ENCODE results near the gene NCOA7.
"Not testable (repeated sequence)": the region's sequence is repeated elsewhere in the genome, so short reads cannot be mapped to it uniquely, and the experiment has no call there.

NCOA7 gene

GRCh38 chr6:125871365-125871764 is 80.6 kb downstream of the NCOA7 start:
- no peak for DNase-seq (ENCODE audit: low read depth)

DNA sequence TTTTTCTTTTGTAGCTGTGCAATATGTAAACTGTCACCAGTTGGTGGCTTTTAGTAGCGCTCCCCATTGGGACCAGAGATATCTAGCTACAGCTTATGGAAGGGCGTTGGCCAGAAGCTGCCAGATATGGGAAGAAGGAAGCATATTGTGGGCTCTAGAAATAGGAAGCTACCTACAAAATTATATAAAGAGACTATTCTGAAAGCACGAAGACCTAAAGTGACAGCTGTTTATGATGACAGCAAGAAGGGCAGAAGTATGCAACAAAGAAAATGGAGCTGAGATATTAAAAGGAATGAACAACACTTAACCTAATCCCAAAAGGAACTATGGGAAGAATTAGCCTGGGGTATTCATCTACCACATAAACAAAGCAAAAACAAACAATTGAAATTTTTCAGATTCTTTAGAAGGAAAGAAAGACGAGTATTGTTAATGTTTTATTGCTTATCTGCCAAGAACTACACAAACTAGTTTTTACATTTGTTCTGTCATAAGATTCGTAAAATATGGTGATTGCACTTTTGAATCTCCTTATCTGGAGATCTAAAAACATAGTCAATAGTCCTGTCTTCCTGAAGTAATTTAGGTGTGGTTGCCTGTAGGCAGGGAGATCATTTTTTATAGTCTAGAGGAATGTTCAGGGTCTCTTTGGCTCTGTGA is 81.6 kb downstream of the NCOA7 start:
- no peak for DNase-seq (ENCODE audit: low read depth)

GRCh38 chr6:125882243-125882642 is 91.5 kb downstream of the NCOA7 start:
- no peak for DNase-seq (ENCODE audit: low read depth)

DNA sequence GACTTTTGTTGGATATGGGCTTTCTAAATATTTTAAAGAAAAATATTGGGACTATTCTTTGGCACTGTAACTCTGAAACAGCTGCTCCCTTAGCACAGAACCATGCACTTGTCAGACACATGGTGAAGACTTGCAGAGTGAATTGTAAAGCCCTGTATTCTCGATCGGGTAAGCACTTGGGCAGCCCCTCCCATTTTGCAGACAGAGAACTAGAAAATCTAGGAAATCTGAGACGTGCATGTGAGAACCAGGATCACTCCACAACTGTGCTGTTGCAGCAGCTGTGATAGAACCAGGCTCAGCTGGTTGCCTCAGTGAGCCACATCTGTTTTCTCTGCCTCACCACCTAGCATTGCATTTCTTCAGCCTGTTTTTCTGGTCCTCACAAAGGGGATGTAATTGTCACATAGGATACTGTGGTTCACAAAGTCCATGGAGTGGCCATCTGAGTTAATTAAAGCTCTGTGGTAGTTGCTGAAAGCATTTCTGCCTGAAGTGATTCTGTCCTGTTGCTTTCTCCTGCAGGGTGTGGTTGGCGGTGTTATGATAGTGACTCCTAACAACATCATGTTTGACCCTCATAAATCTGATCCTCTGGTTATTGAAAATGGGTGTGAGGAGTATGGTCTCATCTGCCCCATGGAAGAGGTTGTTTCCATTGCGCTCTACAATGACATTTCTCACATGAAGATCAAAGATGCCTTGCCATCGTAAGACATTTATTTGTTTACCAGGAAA is 94.0 kb downstream of the NCOA7 start:
- no peak for DNase-seq (ENCODE audit: low read depth)

DNA sequence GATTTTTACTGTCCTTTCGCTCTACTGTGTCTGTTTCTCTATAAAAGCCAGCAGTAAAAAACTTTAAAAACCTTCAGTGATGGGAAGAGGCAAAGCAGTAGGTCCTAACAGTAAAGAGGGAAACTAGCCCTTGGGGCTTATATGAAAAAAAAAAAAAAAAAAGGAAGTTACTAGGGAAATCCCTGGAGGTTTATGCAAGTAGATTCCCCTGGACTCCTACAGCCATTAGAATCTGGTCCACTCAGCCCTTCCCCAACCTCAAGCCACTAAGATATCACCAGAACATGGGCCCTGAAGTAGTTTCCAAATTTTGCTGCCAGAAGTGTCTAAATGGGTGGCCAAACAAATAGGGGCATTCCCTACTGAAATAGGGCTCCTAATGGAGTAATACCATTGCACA is 95.3 kb downstream of the NCOA7 start:
- DNase-seq (ENCODE audit: low read depth) = no peak

DNA sequence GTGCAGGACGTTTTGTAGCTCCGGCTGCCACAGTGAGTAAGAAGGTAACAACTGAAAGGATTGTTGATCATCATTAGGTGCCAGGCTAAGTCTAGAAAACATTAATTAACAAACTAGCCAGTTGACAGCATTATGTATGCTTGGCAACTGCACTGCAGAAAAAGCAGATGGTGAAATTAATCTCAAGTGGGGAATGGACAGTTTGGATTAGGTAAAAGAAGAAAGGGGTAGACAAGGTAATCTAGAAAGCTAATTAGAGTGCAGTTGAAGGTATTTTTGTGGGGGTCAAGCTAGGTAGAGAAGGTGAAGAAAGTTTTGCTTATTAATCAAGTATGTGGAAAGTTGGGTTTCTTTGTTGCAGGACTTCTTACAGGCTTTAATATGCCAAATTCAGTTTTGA is 96.2 kb downstream of the NCOA7 start:
- no peak for DNase-seq (ENCODE audit: low read depth)

DNA sequence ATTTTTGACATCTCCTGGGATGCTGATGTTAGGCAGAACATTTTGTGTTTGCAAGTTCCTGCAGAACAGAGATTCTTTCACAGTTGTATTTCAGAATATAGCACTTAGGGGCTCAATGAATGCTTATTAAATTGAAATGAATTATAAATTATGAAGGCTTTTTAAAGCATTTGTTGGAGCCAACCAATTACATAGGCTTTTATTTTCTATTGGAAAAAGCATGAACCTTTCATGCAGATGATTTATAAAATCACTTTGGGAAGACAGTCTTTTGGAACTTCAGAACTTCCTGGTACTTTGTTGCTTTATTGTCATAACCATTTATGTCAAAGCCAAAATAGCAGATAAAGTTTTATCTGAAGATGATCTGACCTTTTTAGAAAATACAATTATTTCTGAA is 96.6 kb downstream of the NCOA7 start:
- DNase-seq (ENCODE audit: low read depth) = no peak

DNA sequence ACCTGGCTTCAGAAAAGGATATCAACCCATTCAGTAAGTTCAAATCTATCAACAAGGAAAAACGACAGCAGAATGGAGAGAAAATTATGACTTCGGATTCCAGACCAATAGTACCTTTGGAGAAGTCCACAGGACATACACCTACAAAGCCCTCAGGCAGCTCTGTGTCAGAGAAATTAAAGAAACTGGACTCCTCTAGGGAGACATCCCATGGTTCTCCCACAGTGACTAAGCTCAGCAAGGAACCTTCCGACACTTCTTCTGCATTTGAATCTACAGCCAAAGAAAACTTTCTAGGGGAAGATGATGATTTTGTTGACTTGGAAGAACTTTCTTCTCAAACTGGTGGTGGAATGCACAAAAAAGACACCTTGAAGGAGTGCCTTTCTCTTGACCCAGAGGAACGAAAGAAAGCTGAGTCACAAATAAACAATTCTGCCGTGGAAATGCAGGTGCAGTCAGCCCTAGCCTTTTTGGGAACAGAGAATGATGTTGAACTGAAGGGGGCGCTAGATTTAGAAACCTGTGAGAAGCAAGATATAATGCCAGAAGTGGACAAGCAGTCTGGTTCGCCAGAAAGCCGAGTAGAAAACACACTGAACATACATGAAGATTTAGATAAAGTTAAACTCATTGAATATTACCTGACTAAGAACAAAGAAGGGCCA is 98.4 kb downstream of the NCOA7 start:
- DNase-seq (ENCODE audit: low read depth) = peak; percentile 22

DNA sequence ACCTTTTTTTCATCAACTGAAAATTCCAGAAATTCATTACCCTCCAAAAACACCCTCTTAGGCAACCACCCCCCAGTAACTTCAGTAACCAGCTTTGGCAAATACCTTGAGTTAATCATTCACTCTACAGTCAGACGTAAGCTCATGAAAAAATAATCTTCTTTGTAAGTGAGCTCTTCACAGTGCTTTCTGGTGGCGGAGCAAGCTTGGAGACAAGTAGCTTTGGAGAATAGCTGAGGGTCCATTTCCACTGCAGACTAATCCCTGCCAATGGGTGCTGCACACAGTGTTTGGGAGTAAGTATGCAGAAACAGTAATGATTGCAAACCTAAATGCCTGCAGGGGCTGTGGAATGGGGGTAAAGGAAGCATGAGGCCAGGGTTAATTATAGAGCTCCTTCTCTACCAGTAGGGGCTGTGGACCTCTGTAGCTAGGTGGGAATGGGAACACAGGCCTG is 109.0 kb downstream of the NCOA7 start:
- DNase-seq (ENCODE audit: low read depth) = no peak

GRCh38 chr6:125904871-125905270 is 114.1 kb downstream of the NCOA7 start:
- DNase-seq (ENCODE audit: low read depth) = no peak

DNA sequence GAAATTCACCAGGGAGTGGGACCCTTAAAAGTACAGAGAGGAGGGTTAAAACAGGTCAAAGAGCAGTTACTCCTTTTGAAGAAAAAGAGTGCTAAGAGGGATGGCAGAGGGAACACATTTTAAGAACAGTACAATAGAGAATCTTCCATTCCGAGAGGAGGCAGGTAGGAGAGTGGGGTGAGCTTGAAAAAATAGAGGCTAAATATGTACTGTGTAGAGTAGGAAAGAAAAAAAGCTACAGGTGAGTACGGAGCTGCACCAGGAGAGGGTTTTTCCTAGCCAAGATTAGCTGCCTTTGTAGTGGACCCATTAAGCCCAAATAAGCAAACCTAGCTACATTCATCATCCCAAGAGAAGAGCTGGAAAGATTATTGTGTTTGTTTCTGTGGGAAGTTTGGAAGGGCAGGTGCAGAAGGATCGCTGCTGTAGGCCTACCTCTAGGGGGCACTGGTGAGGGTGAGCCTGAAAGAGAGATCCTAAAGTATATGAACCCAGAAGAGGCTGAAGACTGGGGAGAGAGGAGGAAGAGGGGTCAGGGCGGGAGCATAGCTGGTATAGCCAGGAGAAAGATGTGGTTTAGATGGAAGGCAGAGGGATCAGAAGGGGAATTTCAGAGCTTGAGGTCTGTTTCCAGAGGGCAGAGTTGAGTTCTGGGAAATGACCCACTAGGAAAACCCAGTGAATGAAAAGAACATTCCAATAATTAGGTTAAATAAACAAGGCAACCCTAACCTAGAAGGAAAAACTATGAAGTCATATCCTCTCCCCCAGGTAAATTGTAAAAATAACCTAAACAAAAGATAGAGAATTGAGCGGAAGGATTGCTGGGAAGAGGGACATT is 115.6 kb downstream of the NCOA7 start:
- peak; percentile 39 for DNase-seq (ENCODE audit: low read depth)

DNA sequence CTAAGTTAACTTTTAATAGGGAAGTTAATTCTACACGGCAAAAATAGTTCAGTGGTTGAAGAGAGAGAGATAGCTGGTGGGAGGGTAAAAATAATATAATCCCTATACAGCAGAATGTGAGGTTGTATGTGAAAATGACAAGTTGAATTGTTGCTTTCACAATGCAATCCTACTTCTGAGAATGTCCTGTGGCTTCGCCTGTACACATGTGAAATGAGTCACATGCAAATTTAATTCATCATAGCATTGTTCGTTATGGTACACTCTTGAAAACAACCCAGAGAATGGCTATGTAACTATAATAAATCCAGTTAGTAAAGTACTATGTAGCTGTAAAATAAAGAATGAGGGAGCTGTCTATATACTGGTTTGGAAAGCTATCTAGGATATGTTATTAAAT is 119.8 kb downstream of the NCOA7 start:
- DNase-seq (ENCODE audit: low read depth) = no peak

GRCh38 chr6:125911051-125911451 is 120.3 kb downstream of the NCOA7 start:
- DNase-seq (ENCODE audit: low read depth) = not testable (repeated sequence)

- not testable (repeated sequence) for DNase-seq (ENCODE audit: low read depth)
Observed at GRCh38 chr6:125912430-125912829, 121.7 kb downstream of the NCOA7 start.

- no peak for DNase-seq (ENCODE audit: low read depth)
Observed at GRCh38 chr6:125913145-125913544, 122.4 kb downstream of the NCOA7 start.

DNA sequence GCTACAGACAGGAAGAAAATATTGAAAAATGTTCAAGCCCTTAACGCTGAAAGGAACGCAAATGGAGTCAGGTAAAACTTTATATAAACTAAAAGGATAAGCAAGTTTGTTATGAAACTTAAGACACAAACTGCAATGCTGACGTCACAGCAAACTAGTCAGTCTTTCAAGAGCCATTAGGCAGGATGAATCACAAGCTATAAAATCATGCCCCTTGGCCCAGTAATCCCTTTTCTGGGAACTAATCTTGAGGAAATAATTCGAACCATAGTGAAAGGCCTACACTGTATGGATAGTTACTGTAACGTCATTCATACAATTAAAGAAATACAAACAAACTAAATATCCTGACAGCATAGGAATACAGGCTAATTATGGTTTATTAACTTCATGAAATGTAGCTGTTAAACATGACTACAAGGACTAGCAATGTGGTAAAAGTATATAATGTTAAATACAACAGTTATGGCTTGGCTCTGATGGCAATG is 123.1 kb downstream of the NCOA7 start:
- peak; percentile 35 for DNase-seq (ENCODE audit: low read depth)

- DNase-seq (ENCODE audit: low read depth) = no peak
Observed at GRCh38 chr6:125918230-125918629, 127.5 kb downstream of the NCOA7 start.

DNA sequence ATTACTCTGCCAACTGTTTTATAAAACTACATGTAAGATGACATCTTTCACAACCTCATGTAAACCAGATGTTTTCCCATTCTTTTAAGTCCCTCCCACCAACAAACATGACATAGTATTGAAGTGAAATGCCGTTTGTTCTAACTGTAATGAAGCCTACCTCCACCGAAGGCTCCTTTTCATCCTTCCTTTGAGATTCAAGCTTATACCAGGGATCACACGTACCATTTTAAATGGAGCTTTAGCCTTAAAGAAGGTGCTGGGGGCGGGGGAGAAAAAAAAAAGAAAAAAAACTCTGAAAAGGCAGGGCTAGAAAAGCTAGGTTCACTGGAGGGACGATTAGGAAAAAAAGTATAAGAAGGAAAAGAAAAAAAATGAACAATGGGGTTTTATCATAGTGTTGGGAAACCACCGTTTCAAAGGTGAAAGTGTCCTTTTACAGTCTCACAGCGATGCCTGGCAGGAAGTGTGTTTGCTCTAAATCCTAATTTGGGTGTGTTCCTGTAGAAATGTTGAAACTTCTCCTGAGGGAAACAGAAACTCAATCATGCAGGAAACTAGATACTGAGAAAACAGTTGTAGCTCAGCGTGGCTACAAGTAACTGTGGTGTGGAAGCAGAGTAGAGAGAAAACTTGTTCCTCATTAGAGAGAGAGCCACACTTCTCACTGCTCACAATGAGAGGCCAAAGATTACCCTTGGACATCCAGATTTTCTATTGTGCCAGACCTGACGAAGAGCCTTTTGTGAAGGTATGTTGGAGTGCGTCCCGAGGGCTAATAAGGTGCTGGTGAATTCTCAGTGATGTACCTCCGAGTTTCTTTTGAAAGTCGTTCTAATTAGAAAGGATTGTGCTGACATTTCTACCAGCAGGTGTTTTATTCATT is 128.2 kb downstream of the NCOA7 start:
- DNase-seq (ENCODE audit: low read depth) = no peak

GRCh38 chr6:125919618-125920017 is 128.9 kb downstream of the NCOA7 start:
- DNase-seq (ENCODE audit: low read depth) = no peak

GRCh38 chr6:125922322-125922860 is 131.6 kb downstream of the NCOA7 start:
- DNase-seq (ENCODE audit: low read depth) = no peak
